Loucy (cell line): Measurements from ENCODE around the gene DUSP6.

ENCODE experiments used
- CTCF ChIP-seq: fragments of 200-600 bp; sonication (generic); conservative IDR thresholded peaks from 2 replicates; pipeline ENCODE4 v1.5.1; 2014; ENCODE audit warnings: mild to moderate bottlenecking, antibody characterized with exemption, low read length
- EZH2phosphoT487 ChIP-seq: fragments of 200-600 bp; IDR thresholded peaks from 2 replicates; pipeline ENCODE4 v1.6.1; 2018; ENCODE audit warnings: antibody characterized with exemption, mild to moderate bottlenecking, moderate library complexity, borderline replicate concordance

GRCh38 chr12:89351489-89352241 is 636 bp downstream of the DUSP6 start:
- no peak for TF ChIP-seq CTCF
- TF ChIP-seq EZH2phosphoT487: no peak
